SH-SY5Y (cell line): ENCODE data around the gene CCDC142.

ENCODE experiments used
- GATA2 ChIP-seq: IDR thresholded peaks from 2 replicates; pipeline ENCODE4 v1.6.1; 2011; ENCODE audit warnings: mild to moderate bottlenecking, low read depth, low read length
- GATA3 ChIP-seq: IDR thresholded peaks from 2 replicates; pipeline ENCODE4 v1.6.1; 2011; ENCODE audit warnings: low read depth, mild to moderate bottlenecking, low read length, moderate library complexity

- TF ChIP-seq GATA2, result no peak
- no peak for TF ChIP-seq GATA3
Observed at GRCh38 chr2:74440378-74441169, 42.2 kb downstream of the CCDC142 start.
